ENCODE measurements around the gene SHROOM3. TPM values are rescaled to one million over a fixed set of nuclear protein-coding genes. Genes with fewer than 3 reads are reported as not detected.

The SHROOM3 gene
- total and polyA plus RNA-seq, 4 donors = 4.7 to 25.8 (median 8.7) TPM

DNA sequence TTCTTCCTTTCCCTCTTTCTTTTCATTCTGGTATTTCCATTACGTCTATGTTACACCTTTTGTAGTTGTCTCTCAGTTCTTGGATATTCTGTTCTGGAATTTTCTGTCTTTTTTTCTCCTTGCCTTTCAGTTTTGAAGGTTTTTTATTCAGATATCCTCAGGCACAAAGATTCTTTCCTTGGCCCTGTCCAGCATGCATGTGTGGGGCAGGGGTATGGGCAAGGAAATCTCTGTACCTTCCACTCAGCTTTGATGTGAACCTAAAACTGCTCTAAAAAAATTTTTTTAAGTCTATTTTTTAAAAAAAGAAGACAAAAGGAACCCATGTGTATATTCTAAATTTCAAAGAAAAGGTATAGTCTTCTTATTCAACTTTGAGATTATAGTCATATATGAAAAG, 282.4 kb downstream of the SHROOM3 start:
- Histone ChIP-seq H3K36me3 (ENCODE audit: control insufficient read depth in 4 of 4, insufficient read depth in 3 of 4, low read depth in 1 of 4, low read length in 3 of 4) (peaks cover 0 to 4% (median 0%) of the 10 kb centered on the region in 4 donors), H3K9ac (ENCODE audit: low read depth in 1 of 2, low read length in 2 of 2) (no peak overlapping the region), H3K4me3 (ENCODE audit: low read depth in 1 of 3, low read length in 3 of 3) (no peak overlapping the region), H3K27ac (ENCODE audit: low read depth in 1 of 2, low read length in 2 of 2) (no peak overlapping the region), H3K27me3 (ENCODE audit: control insufficient read depth in 4 of 4, insufficient read depth in 4 of 4, low read length in 3 of 4) (no peaks in the 10 kb centered on the region), H3K9me3 (ENCODE audit: control insufficient read depth in 4 of 4, low read length in 3 of 4) (no peaks in the 10 kb centered on the region), H3K4me1 (ENCODE audit: control insufficient read depth in 4 of 4, insufficient read depth in 4 of 4, low read length in 3 of 4) (peaks cover 0 to 4% (median 0%) of the 10 kb centered on the region in 4 donors)
- no peak for TF ChIP-seq FOXA1 (IDR thresholded peaks at IDR 0.05)
- no peak for TF ChIP-seq EGR1 (IDR thresholded peaks at IDR 0.05; ENCODE audit: low read depth in 2 of 2)
- TF ChIP-seq YY1 (IDR thresholded peaks at IDR 0.05) = no peak
- no peak for TF ChIP-seq CTCF (IDR thresholded peaks at IDR 0.05; ENCODE audit: low read depth, low read length, missing input control)
- no peak for TF ChIP-seq HNF4A (conservative IDR thresholded peaks at IDR 0.05)
- DNase-seq (ENCODE audit: low spot score) = no peak
- 93% methylated on average over 1 of the region's 1 CpG for WGBS

GRCh38 chr4:76718021-76718420, 283.0 kb downstream of the SHROOM3 start:
- Histone ChIP-seq H3K9ac (ENCODE audit: low read depth in 1 of 2, low read length in 2 of 2) (no peak overlapping the region), H3K4me1 (ENCODE audit: control insufficient read depth in 4 of 4, insufficient read depth in 4 of 4, low read length in 3 of 4) (peaks cover 0 to 4% (median under 1%) of the 10 kb centered on the region in 4 donors), H3K9me3 (ENCODE audit: control insufficient read depth in 4 of 4, low read length in 3 of 4) (no peaks in the 10 kb centered on the region), H3K27ac (ENCODE audit: low read depth in 1 of 2, low read length in 2 of 2) (no peak overlapping the region), H3K4me3 (ENCODE audit: low read depth in 1 of 3, low read length in 3 of 3) (no peak overlapping the region), H3K36me3 (ENCODE audit: control insufficient read depth in 4 of 4, insufficient read depth in 3 of 4, low read depth in 1 of 4, low read length in 3 of 4) (no peaks in the 10 kb centered on the region), H3K27me3 (ENCODE audit: control insufficient read depth in 4 of 4, insufficient read depth in 4 of 4, low read length in 3 of 4) (no peaks in the 10 kb centered on the region)
- WGBS = 63% methylated on average over 2 of the region's 2 CpGs
- no peak for DNase-seq (ENCODE audit: low spot score)
- TF ChIP-seq, protein P1, sequence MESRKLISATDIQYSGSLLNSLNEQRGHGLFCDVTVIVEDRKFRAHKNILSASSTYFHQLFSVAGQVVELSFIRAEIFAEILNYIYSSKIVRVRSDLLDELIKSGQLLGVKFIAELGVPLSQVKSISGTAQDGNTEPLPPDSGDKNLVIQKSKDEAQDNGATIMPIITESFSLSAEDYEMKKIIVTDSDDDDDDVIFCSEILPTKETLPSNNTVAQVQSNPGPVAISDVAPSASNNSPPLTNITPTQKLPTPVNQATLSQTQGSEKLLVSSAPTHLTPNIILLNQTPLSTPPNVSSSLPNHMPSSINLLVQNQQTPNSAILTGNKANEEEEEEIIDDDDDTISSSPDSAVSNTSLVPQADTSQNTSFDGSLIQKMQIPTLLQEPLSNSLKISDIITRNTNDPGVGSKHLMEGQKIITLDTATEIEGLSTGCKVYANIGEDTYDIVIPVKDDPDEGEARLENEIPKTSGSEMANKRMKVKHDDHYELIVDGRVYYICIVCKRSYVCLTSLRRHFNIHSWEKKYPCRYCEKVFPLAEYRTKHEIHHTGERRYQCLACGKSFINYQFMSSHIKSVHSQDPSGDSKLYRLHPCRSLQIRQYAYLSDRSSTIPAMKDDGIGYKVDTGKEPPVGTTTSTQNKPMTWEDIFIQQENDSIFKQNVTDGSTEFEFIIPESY (IDR thresholded peaks at IDR 0.05) = no peak
- TF ChIP-seq, protein P2, sequence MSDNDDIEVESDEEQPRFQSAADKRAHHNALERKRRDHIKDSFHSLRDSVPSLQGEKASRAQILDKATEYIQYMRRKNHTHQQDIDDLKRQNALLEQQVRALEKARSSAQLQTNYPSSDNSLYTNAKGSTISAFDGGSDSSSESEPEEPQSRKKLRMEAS (IDR thresholded peaks at IDR 0.05) = no peak
- TF ChIP-seq FOXA1 (IDR thresholded peaks at IDR 0.05) = no peak
- TF ChIP-seq EGR1 (IDR thresholded peaks at IDR 0.05; ENCODE audit: low read depth in 2 of 2) = no peak
- no peak for TF ChIP-seq NR2F2 (IDR thresholded peaks at IDR 0.05)

DNA sequence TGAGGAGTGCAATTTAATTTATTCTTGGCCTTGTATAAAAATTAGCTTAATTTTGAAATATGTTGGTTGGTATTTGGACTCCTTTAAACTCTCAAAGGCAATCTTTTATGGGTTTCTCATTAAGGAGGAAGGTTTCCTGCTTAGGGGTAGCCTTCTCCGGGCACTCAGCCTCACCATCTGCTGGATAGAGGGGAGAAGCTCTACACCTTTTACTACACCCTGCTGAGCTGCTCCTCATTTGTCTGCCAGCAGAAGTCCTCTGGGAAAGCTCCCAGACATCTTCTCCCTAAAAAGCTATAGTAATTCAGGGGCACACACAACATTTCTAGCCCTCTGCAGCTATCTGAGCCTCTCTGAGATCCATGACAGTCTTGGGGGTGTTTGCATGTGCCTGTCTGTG, 283.8 kb downstream of the SHROOM3 start:
- H3K27ac ChIP-seq (ENCODE audit: low read depth in 1 of 2, low read length in 2 of 2) = no peak overlapping the region
- no peak overlapping the region for H3K4me3 ChIP-seq (ENCODE audit: low read depth in 1 of 3, low read length in 3 of 3)
- DNase-seq (ENCODE audit: low spot score) = no peak
- no peak overlapping the region for H3K9ac ChIP-seq (ENCODE audit: low read depth in 1 of 2, low read length in 2 of 2)
- 89% methylated on average over 1 of the region's 1 CpG for WGBS
- peaks cover 0 to 9% (median 3%) of the 10 kb centered on the region in 4 donors for H3K4me1 ChIP-seq (ENCODE audit: control insufficient read depth in 4 of 4, insufficient read depth in 4 of 4, low read length in 3 of 4)
- H3K27me3 ChIP-seq (ENCODE audit: control insufficient read depth in 4 of 4, insufficient read depth in 4 of 4, low read length in 3 of 4) = no peaks in the 10 kb centered on the region
- H3K9me3 ChIP-seq (ENCODE audit: control insufficient read depth in 4 of 4, low read length in 3 of 4) = no peaks in the 10 kb centered on the region
- no peaks in the 10 kb centered on the region for H3K36me3 ChIP-seq (ENCODE audit: control insufficient read depth in 4 of 4, insufficient read depth in 3 of 4, low read depth in 1 of 4, low read length in 3 of 4)
- no peak for TF ChIP-seq EGR1 (IDR thresholded peaks at IDR 0.05; ENCODE audit: low read depth in 2 of 2)
- no peak for TF ChIP-seq REST (IDR thresholded peaks at IDR 0.05)
- TF ChIP-seq NR2F2 (IDR thresholded peaks at IDR 0.05) = no peak

All from liver (tissue), 9 donors.